GM13977 (cell line): ENCODE data around the gene PLA2G3.

Experiments
- DNase-seq: peaks from one replicate; pipeline ENCODE4 v3.0.0; 2012; ENCODE audit warnings: low spot score
- CTCF ChIP-seq: IDR thresholded peaks from 2 replicates; pipeline ENCODE4 v1.5.1; 2012; ENCODE audit warnings: mild to moderate bottlenecking, control low read depth; ENCODE audit not compliant: insufficient read depth; ENCODE audit errors: extremely low read depth, missing control alignments
- in situ Hi-C: fragments of 300-500 bp; cut with MboI; formaldehyde crosslinking; loops from one replicate; pipeline ENCODE4 v1.12.0; 2022; ENCODE audit warnings: low sequenced_read_pairs, low pct_unique_long_range_greater_than_20kb, mixed read lengths, inconsistent platforms; ENCODE audit not compliant: unreplicated experiment

The PLA2G3 gene

GRCh38 chr22:31096657-31097279, 43.5 kb downstream of the PLA2G3 start:
- TF ChIP-seq CTCF: no peak
- no peak for DNase-seq
- in situ Hi-C loops: no loop called here

- in situ Hi-C loops: no loop called here
- DNase-seq: no peak
- no peak for TF ChIP-seq CTCF
Observed at GRCh38 chr22:31095637-31096249, 44.6 kb downstream of the PLA2G3 start.

GRCh38 chr22:31094741-31095140, 45.6 kb downstream of the PLA2G3 start:
- in situ Hi-C loops: no loop called here
- TF ChIP-seq CTCF: no peak
- no peak for DNase-seq

GRCh38 chr22:31094021-31094551, 46.2 kb downstream of the PLA2G3 start:
- in situ Hi-C loops: no loop called here

GRCh38 chr22:31093086-31093850, 47.0 kb downstream of the PLA2G3 start:
- in situ Hi-C loops: no loop called here
- no peak for TF ChIP-seq CTCF
- peak; percentile 17 for DNase-seq

More at GRCh38 chr22:31094021-31094551, 46.2 kb downstream of the PLA2G3 start:
- peak; percentile 28 for DNase-seq
- TF ChIP-seq CTCF: no peak

- no peak for TF ChIP-seq CTCF
- in situ Hi-C loops: no loop called here
Observed at GRCh38 chr22:31092161-31092560, 48.1 kb downstream of the PLA2G3 start.

More at GRCh38 chr22:31092161-31092560, 48.1 kb downstream of the PLA2G3 start:
- DNase-seq: peak; percentile 30
